Measurements from ENCODE around the gene ZNF697. TPM values are rescaled to one million over a fixed set of nuclear protein-coding genes. Genes with fewer than 3 reads are reported as not detected.

ZNF697 gene
- total RNA-seq, 5 donors from 2014 or later (not counting 1 experiment from before 2014, with no cell fraction given) = 0.06 to 0.16 (median 0.09) TPM; not detected in 2

- peaks cover 6 to 9% (median 7%) of the 10 kb centered on the region in 3 donors for H3K4me1 Mint-ChIP-seq
- no peaks in the 10 kb centered on the region for H3K9me3 Mint-ChIP-seq
- H3K36me3 Mint-ChIP-seq = no peaks in the 10 kb centered on the region
- ATAC-seq (replicated peaks in 1 of 4) (no peak), DNase-seq (no peak)
- H3K4me3 ChIP-seq (ENCODE audit: control insufficient read depth in 1 of 2, extremely low read depth in 1 of 2, low read length in 1 of 2) = no peak overlapping the region
- no peak overlapping the region for H3K4me3 Mint-ChIP-seq
- H3K27me3 Mint-ChIP-seq = peaks cover 8 to 23% of the 10 kb centered on the region in 2 donors
- no peaks in the 10 kb centered on the region for H3K9me3 ChIP-seq
- H3K27ac Mint-ChIP-seq = no peak overlapping the region
- peaks cover 0 to 5% of the 10 kb centered on the region in 2 experiments for H3K4me1 ChIP-seq (ENCODE audit: control insufficient read depth in 1 of 2, extremely low read depth in 1 of 2, insufficient read depth in 2 of 2, low read length in 2 of 2)
- no peak overlapping the region for H3K27ac ChIP-seq (ENCODE audit: low read length)
- H3K27me3 ChIP-seq (replicated peaks in 1 of 2; ENCODE audit: control insufficient read depth in 2 of 2, extremely low read depth in 1 of 2, insufficient read depth in 2 of 2, low read length in 1 of 2) = peaks cover 0 to 11% of the 10 kb centered on the region in 2 experiments
- no peaks in the 10 kb centered on the region for H3K36me3 ChIP-seq (ENCODE audit: control insufficient read depth in 2 of 2, extremely low read depth in 1 of 2, insufficient read depth in 1 of 2, low read length in 1 of 2)
- ChIA-PET POLR2A (no interaction called here), CTCF (no interaction called here)
- 60% methylated on average over 1 of the region's 2 CpGs for WGBS (ENCODE audit: insufficient coverage)
Observed at GRCh38 chr1:119670898-119671297, 22.8 kb upstream of the ZNF697 start.

GRCh38 chr1:119667173-119667572 is 19.1 kb upstream of the ZNF697 start:
- no peaks in the 10 kb centered on the region for H3K9me3 ChIP-seq
- peaks cover 0 to 7% of the 10 kb centered on the region in 2 experiments for H3K27me3 ChIP-seq (replicated peaks in 1 of 2; ENCODE audit: control insufficient read depth in 2 of 2, extremely low read depth in 1 of 2, insufficient read depth in 2 of 2, low read length in 1 of 2)
- Mint-ChIP-seq H3K27me3 (peaks cover 11 to 20% of the 10 kb centered on the region in 2 donors), H3K4me1 (no peaks in the 10 kb centered on the region), H3K9me3 (no peaks in the 10 kb centered on the region), H3K4me3 (no peak overlapping the region), H3K36me3 (no peaks in the 10 kb centered on the region), H3K27ac (no peak overlapping the region)
- no peak overlapping the region for H3K4me3 ChIP-seq (ENCODE audit: control insufficient read depth in 1 of 2, extremely low read depth in 1 of 2, low read length in 1 of 2)
- POLR2A ChIA-PET = interaction anchor here in 1 of 2 donors (0.7 kb wide), 1 partner anchor 153 kb away, joined by 6 read pairs; no protein-coding TSS in a partner anchor
- DNase-seq = no peak
- H3K27ac ChIP-seq (ENCODE audit: low read length) = no peak overlapping the region
- no peaks in the 10 kb centered on the region for H3K36me3 ChIP-seq (ENCODE audit: control insufficient read depth in 2 of 2, extremely low read depth in 1 of 2, insufficient read depth in 1 of 2, low read length in 1 of 2)
- 44% methylated on average over 2 of the region's 6 CpGs for WGBS (ENCODE audit: insufficient coverage)
- no peaks in the 10 kb centered on the region for H3K4me1 ChIP-seq (ENCODE audit: control insufficient read depth in 1 of 2, extremely low read depth in 1 of 2, insufficient read depth in 2 of 2, low read length in 2 of 2)
- CTCF ChIA-PET = interaction anchor here in 1 of 2 donors (0.7 kb wide), 1 partner anchor 465 kb away, joined by 5 read pairs; no protein-coding TSS in a partner anchor
- ATAC-seq (replicated peaks in 1 of 4) = no peak

- WGBS (ENCODE audit: insufficient coverage) = 78% methylated on average over 1 of the region's 5 CpGs
- Mint-ChIP-seq H3K4me3 (no peak overlapping the region), H3K4me1 (no peaks in the 10 kb centered on the region), H3K27me3 (peaks cover 12 to 27% of the 10 kb centered on the region in 2 donors), H3K36me3 (no peaks in the 10 kb centered on the region), H3K9me3 (no peaks in the 10 kb centered on the region), H3K27ac (no peak overlapping the region)
- H3K36me3 ChIP-seq (ENCODE audit: control insufficient read depth in 2 of 2, extremely low read depth in 1 of 2, insufficient read depth in 1 of 2, low read length in 1 of 2) = no peaks in the 10 kb centered on the region
- peaks cover 0 to 8% of the 10 kb centered on the region in 2 experiments for H3K27me3 ChIP-seq (replicated peaks in 1 of 2; ENCODE audit: control insufficient read depth in 2 of 2, extremely low read depth in 1 of 2, insufficient read depth in 2 of 2, low read length in 1 of 2)
- H3K4me3 ChIP-seq (ENCODE audit: control insufficient read depth in 1 of 2, extremely low read depth in 1 of 2, low read length in 1 of 2) = no peak overlapping the region
- H3K9me3 ChIP-seq = no peaks in the 10 kb centered on the region
- DNase-seq (no peak), ATAC-seq (replicated peaks in 1 of 4) (no peak)
- ChIA-PET CTCF (interaction anchor here in 1 of 2 donors (0.8 kb wide), 1 partner anchor 11 kb away, joined by 6 read pairs; no protein-coding TSS in a partner anchor), POLR2A (no interaction called here)
- H3K27ac ChIP-seq (ENCODE audit: low read length) = no peak overlapping the region
- H3K4me1 ChIP-seq (ENCODE audit: control insufficient read depth in 1 of 2, extremely low read depth in 1 of 2, insufficient read depth in 2 of 2, low read length in 2 of 2) = no peaks in the 10 kb centered on the region
Observed at GRCh38 chr1:119664067-119664466, 16.0 kb upstream of the ZNF697 start.

GRCh38 chr1:119662034-119662437 is 14.0 kb upstream of the ZNF697 start:
- Mint-ChIP-seq H3K4me3 (no peak overlapping the region), H3K27ac (no peak overlapping the region)
- CTCF ChIA-PET = no interaction called here

GRCh38 chr1:119660253-119661083 is 12.4 kb upstream of the ZNF697 start:
- H3K4me1 ChIP-seq (ENCODE audit: control insufficient read depth in 1 of 2, extremely low read depth in 1 of 2, insufficient read depth in 2 of 2, low read length in 2 of 2) = no peaks in the 10 kb centered on the region
- no peaks in the 10 kb centered on the region for H3K36me3 ChIP-seq (ENCODE audit: control insufficient read depth in 2 of 2, extremely low read depth in 1 of 2, insufficient read depth in 1 of 2, low read length in 1 of 2)
- no peaks in the 10 kb centered on the region for H3K9me3 Mint-ChIP-seq
- DNase-seq (no peak), ATAC-seq (replicated peaks in 1 of 4) (no peak)
- H3K27ac Mint-ChIP-seq = no peak overlapping the region
- H3K36me3 Mint-ChIP-seq = no peaks in the 10 kb centered on the region
- H3K4me1 Mint-ChIP-seq = no peaks in the 10 kb centered on the region
- ChIA-PET CTCF (interaction anchor here (0.8 to 1.1 kb wide), 3 partner anchors 14 to 16 kb away, joined by 3 to 4 read pairs (median 4); no protein-coding TSS in a partner anchor), POLR2A (no interaction called here)
- no peak overlapping the region for H3K4me3 ChIP-seq (ENCODE audit: control insufficient read depth in 1 of 2, extremely low read depth in 1 of 2, low read length in 1 of 2)
- H3K9me3 ChIP-seq = no peaks in the 10 kb centered on the region
- H3K4me3 Mint-ChIP-seq = no peak overlapping the region
- H3K27me3 Mint-ChIP-seq = peaks cover 14 to 32% of the 10 kb centered on the region in 2 donors
- H3K27ac ChIP-seq (ENCODE audit: low read length) = no peak overlapping the region
- peaks cover 0 to 4% of the 10 kb centered on the region in 2 experiments for H3K27me3 ChIP-seq (replicated peaks in 1 of 2; ENCODE audit: control insufficient read depth in 2 of 2, extremely low read depth in 1 of 2, insufficient read depth in 2 of 2, low read length in 1 of 2)
- 70% methylated on average over 2 of the region's 5 CpGs for WGBS (ENCODE audit: insufficient coverage)

More at GRCh38 chr1:119662034-119662437, 14.0 kb upstream of the ZNF697 start:
- Mint-ChIP-seq H3K4me1 (no peaks in the 10 kb centered on the region), H3K27me3 (peaks cover 14 to 30% of the 10 kb centered on the region in 2 donors), H3K36me3 (no peaks in the 10 kb centered on the region), H3K9me3 (no peaks in the 10 kb centered on the region)
- DNase-seq (no peak), ATAC-seq (replicated peaks in 1 of 4) (no peak)
- Histone ChIP-seq H3K4me3 (ENCODE audit: control insufficient read depth in 1 of 2, extremely low read depth in 1 of 2, low read length in 1 of 2) (no peak overlapping the region), H3K36me3 (ENCODE audit: control insufficient read depth in 2 of 2, extremely low read depth in 1 of 2, insufficient read depth in 1 of 2, low read length in 1 of 2) (no peaks in the 10 kb centered on the region), H3K27ac (ENCODE audit: low read length) (no peak overlapping the region), H3K27me3 (replicated peaks in 1 of 2; ENCODE audit: control insufficient read depth in 2 of 2, extremely low read depth in 1 of 2, insufficient read depth in 2 of 2, low read length in 1 of 2) (peaks cover 0 to 4% of the 10 kb centered on the region in 2 experiments), H3K9me3 (no peaks in the 10 kb centered on the region), H3K4me1 (ENCODE audit: control insufficient read depth in 1 of 2, extremely low read depth in 1 of 2, insufficient read depth in 2 of 2, low read length in 2 of 2) (no peaks in the 10 kb centered on the region)
- WGBS (ENCODE audit: insufficient coverage) = 17% methylated on average over 2 of the region's 3 CpGs
- POLR2A ChIA-PET = no interaction called here

GRCh38 chr1:119659628-119660027 is 11.6 kb upstream of the ZNF697 start:
- DNase-seq (no peak), ATAC-seq (replicated peaks in 1 of 4) (no peak)
- Mint-ChIP-seq H3K36me3 (no peaks in the 10 kb centered on the region), H3K27me3 (peaks cover 17 to 37% of the 10 kb centered on the region in 2 donors), H3K27ac (no peak overlapping the region), H3K4me3 (no peak overlapping the region), H3K4me1 (no peaks in the 10 kb centered on the region), H3K9me3 (no peaks in the 10 kb centered on the region)
- Histone ChIP-seq H3K27me3 (replicated peaks in 1 of 2; ENCODE audit: control insufficient read depth in 2 of 2, extremely low read depth in 1 of 2, insufficient read depth in 2 of 2, low read length in 1 of 2) (peaks cover 0 to 4% of the 10 kb centered on the region in 2 experiments), H3K36me3 (ENCODE audit: control insufficient read depth in 2 of 2, extremely low read depth in 1 of 2, insufficient read depth in 1 of 2, low read length in 1 of 2) (no peaks in the 10 kb centered on the region), H3K9me3 (no peaks in the 10 kb centered on the region), H3K4me1 (ENCODE audit: control insufficient read depth in 1 of 2, extremely low read depth in 1 of 2, insufficient read depth in 2 of 2, low read length in 2 of 2) (no peaks in the 10 kb centered on the region), H3K27ac (ENCODE audit: low read length) (no peak overlapping the region), H3K4me3 (ENCODE audit: control insufficient read depth in 1 of 2, extremely low read depth in 1 of 2, low read length in 1 of 2) (no peak overlapping the region)
- CTCF ChIA-PET = interaction anchor here in 1 of 2 donors (0.8 to 1.0 kb wide), 2 partner anchors 15 to 16 kb away, joined by 3 to 4 read pairs; no protein-coding TSS in a partner anchor
- 69% methylated on average over 2 of the region's 3 CpGs for WGBS (ENCODE audit: insufficient coverage)
- POLR2A ChIA-PET = no interaction called here

Measured in T-cell (primary cell).